Naive thymus-derived CD4-positive, alpha-beta T cell (primary cell): ENCODE measurements around the gene RGS19. TPM values are rescaled to one million over a fixed set of nuclear protein-coding genes. Genes with fewer than 3 reads are reported as not detected.

ENCODE experiments used
- ATAC-seq: fragments of 150-1000 bp; cut with Tn5 transposase; 2 replicates; pipeline ENCODE4 v1.10.0; 2021; ENCODE audit warnings: mild to moderate bottlenecking, moderate library complexity
- CTCF ChIA-PET: fragments of 350-600 bp; sonication (Branson Sonifier 250); formaldehyde crosslinking; loops from one replicate; lab custom pipeline; 2021; ENCODE audit warnings: antibody characterized with exemption; lab: Charles Lee
- POLR2A ChIA-PET: fragments of 350-600 bp; sonication (Branson Sonifier 250); formaldehyde crosslinking; loops from one replicate; lab custom pipeline; 2021; ENCODE audit warnings: antibody characterized with exemption, inconsistent platforms; lab: Charles Lee
- DNase-seq, 9 donors: peaks; one replicate each; pipeline versions ENCODE4 v3.0.0 to v3.0.0-alpha.2; 2020 to 2022; ENCODE audit warnings: mixed read lengths in 1 of 9
- H3K27ac ChIP-seq: one replicate; pipeline ENCODE4 v1.7.0; 2013; ENCODE audit warnings: mild to moderate bottlenecking, low read depth, low read length, moderate library complexity
- H3K27me3 ChIP-seq, 2 donors: one replicate each; pipeline ENCODE4 v1.7.0; 2013; ENCODE audit warnings: low read length in 2 of 2, mild to moderate bottlenecking in 2 of 2, moderate library complexity in 2 of 2; ENCODE audit not compliant: control insufficient read depth in 2 of 2, insufficient read depth in 2 of 2
- H3K36me3 ChIP-seq, 3 experiments: 1 replicate in 2 of 3; 2 replicates in 1 of 3; pipeline ENCODE4 v1.7.0; 2013; ENCODE audit warnings: low read length in 3 of 3, mild to moderate bottlenecking in 3 of 3, moderate library complexity in 1 of 3; ENCODE audit not compliant: insufficient read depth in 3 of 3, control insufficient read depth in 2 of 3
- H3K4me1 ChIP-seq, 2 donors: one replicate each; pipeline ENCODE4 v1.7.0; 2013; ENCODE audit warnings: low read length in 2 of 2, mild to moderate bottlenecking in 2 of 2, moderate library complexity in 1 of 2; ENCODE audit not compliant: control insufficient read depth in 2 of 2, insufficient read depth in 2 of 2
- H3K4me3 ChIP-seq: 2 replicates; pipeline ENCODE4 v1.7.0; 2013; ENCODE audit warnings: mild to moderate bottlenecking, low read length
- H3K9me3 ChIP-seq, 3 experiments: 1 replicate in 2 of 3; 2 replicates in 1 of 3; pipeline ENCODE4 v1.7.0; 2013; ENCODE audit warnings: low read length in 3 of 3; ENCODE audit not compliant: control insufficient read depth in 2 of 3
- H3K27ac Mint-ChIP-seq, 9 donors: one replicate each; pipeline ENCODE4 v1.8.0; 2020 to 2022; ENCODE audit warnings: mixed read lengths in 9 of 9, mild to moderate bottlenecking in 8 of 9, moderate library complexity in 5 of 9, inconsistent platforms in 2 of 9
- H3K27me3 Mint-ChIP-seq, 5 donors: one replicate each; pipeline ENCODE4 v1.8.0; 2021 to 2022; ENCODE audit warnings: mixed read lengths in 5 of 5, mild to moderate bottlenecking in 1 of 5
- H3K36me3 Mint-ChIP-seq, 5 donors: one replicate each; pipeline ENCODE4 v1.8.0; 2020 to 2022; ENCODE audit warnings: mixed read lengths in 5 of 5, mild to moderate bottlenecking in 3 of 5, inconsistent platforms in 1 of 5
- H3K4me1 Mint-ChIP-seq, 7 donors: one replicate each; pipeline ENCODE4 v1.8.0; 2020 to 2022; ENCODE audit warnings: mixed read lengths in 7 of 7, mild to moderate bottlenecking in 3 of 7, inconsistent platforms in 1 of 7
- H3K4me3 Mint-ChIP-seq, 10 donors: one replicate each; pipeline ENCODE4 v1.8.0; 2020 to 2022; ENCODE audit warnings: mild to moderate bottlenecking in 10 of 10, mixed read lengths in 10 of 10, moderate library complexity in 6 of 10, inconsistent platforms in 2 of 10
- H3K9me3 Mint-ChIP-seq, 11 donors: one replicate each; pipeline ENCODE4 v1.8.0; 2020 to 2022; ENCODE audit warnings: mixed read lengths in 11 of 11, mild to moderate bottlenecking in 4 of 11, inconsistent platforms in 1 of 11, moderate library complexity in 1 of 11
- intact Hi-C, 2 donors: fragments of 100-400 bp; cut with micrococcal nuclease; formaldehyde crosslinking; loops; one replicate each; pipeline ENCODE4 v1.15.1; 2023
- polyA plus RNA-seq, 2 donors: library from polyadenylated mRNA; unstranded; fragments of 300-500 nt; fragmentation: Illumina TruSeq; gene quantifications; one replicate each; pipeline ENCODE4 v1.2.3, GENCODE V29; 2021
- total RNA-seq, 6 experiments: library from RNA in 5 of 6; stranded (reverse) in 5 of 6; gene quantifications; 1 replicate in 5 of 6; 2 replicates in 1 of 6; pipeline ENCODE4 v1.2.3 and lab custom pipeline; 2021 to 2026

Gene RGS19
- total and polyA plus RNA-seq, 7 experiments from 2014 or later = 21.8 to 93.4 (median 55.2) TPM

GRCh38 chr20:64027981-64028685 lies 51.2 kb downstream of the RGS19 start:
- no peaks in the 10 kb centered on the region for H3K27me3 Mint-ChIP-seq
- Histone ChIP-seq H3K27ac (no peak overlapping the region), H3K4me1 (no peaks in the 10 kb centered on the region), H3K27me3 (no peaks in the 10 kb centered on the region), H3K4me3 (no peak overlapping the region), H3K36me3 (peaks cover 55 to 98% (median 70%) of the 10 kb centered on the region in 3 experiments), H3K9me3 (no peaks in the 10 kb centered on the region)
- ATAC-seq = no peak
- POLR2A ChIA-PET = interaction anchor here (1.0 to 2.1 kb wide), 2 partner anchors 8 to 85 kb away, joined by 3 to 6 read pairs; no protein-coding TSS in a partner anchor
- no peak overlapping the region for H3K4me3 Mint-ChIP-seq
- intact Hi-C loops = no loop called here
- DNase-seq = no peak
- peak overlapping the region in 1 of 9 donors; percentile 55 for H3K27ac Mint-ChIP-seq
- CTCF ChIA-PET = interaction anchor here (1.0 kb wide), 1 partner anchor 10 kb away, joined by 3 read pairs; no protein-coding TSS in a partner anchor
- peaks cover 0 to 5% (median 0%) of the 10 kb centered on the region in 7 donors for H3K4me1 Mint-ChIP-seq
- H3K9me3 Mint-ChIP-seq = no peaks in the 10 kb centered on the region
- peaks cover 0 to 59% (median 15%) of the 10 kb centered on the region in 5 donors for H3K36me3 Mint-ChIP-seq

GRCh38 chr20:64025826-64026412 lies 53.4 kb downstream of the RGS19 start:
- H3K27me3 Mint-ChIP-seq = no peaks in the 10 kb centered on the region
- no peaks in the 10 kb centered on the region for H3K27me3 ChIP-seq
- H3K36me3 Mint-ChIP-seq = peaks cover 0 to 75% (median 29%) of the 10 kb centered on the region in 5 donors
- no peak overlapping the region for H3K27ac Mint-ChIP-seq
- no peak overlapping the region for H3K4me3 ChIP-seq
- intact Hi-C loops = no loop called here
- peaks cover 62 to 100% (median 68%) of the 10 kb centered on the region in 3 experiments for H3K36me3 ChIP-seq
- ATAC-seq = no peak
- H3K27ac ChIP-seq = no peak overlapping the region
- H3K9me3 ChIP-seq = no peaks in the 10 kb centered on the region
- H3K4me1 Mint-ChIP-seq = peaks cover 0 to 9% (median 0%) of the 10 kb centered on the region in 7 donors
- H3K4me3 Mint-ChIP-seq = peak overlapping the region in 1 of 10 donors; percentile 21
- DNase-seq = no peak
- H3K9me3 Mint-ChIP-seq = no peaks in the 10 kb centered on the region
- CTCF ChIA-PET = no interaction called here
- POLR2A ChIA-PET = interaction anchor here (1.0 kb wide), 1 partner anchor 13 kb away, joined by 3 read pairs; no protein-coding TSS in a partner anchor
- no peaks in the 10 kb centered on the region for H3K4me1 ChIP-seq

- H3K27ac ChIP-seq = no peak overlapping the region
- intact Hi-C loops = no loop called here
- Mint-ChIP-seq H3K4me3 (peak overlapping the region in 1 of 10 donors; percentile 21), H3K9me3 (no peaks in the 10 kb centered on the region), H3K4me1 (peaks cover 0 to 6% (median 0%) of the 10 kb centered on the region in 7 donors), H3K27me3 (no peaks in the 10 kb centered on the region), H3K36me3 (peaks cover 0 to 72% (median 29%) of the 10 kb centered on the region in 5 donors), H3K27ac (peak overlapping the region in 1 of 9 donors; percentile 46)
- no peak overlapping the region for H3K4me3 ChIP-seq
- H3K9me3 ChIP-seq = no peaks in the 10 kb centered on the region
- CTCF ChIA-PET = no interaction called here
- POLR2A ChIA-PET = interaction anchor here (0.8 kb wide), 1 partner anchor 9 kb away, joined by 3 read pairs; no protein-coding TSS in a partner anchor
- ATAC-seq (no peak), DNase-seq (no peak)
- peaks cover 57 to 98% (median 64%) of the 10 kb centered on the region in 3 experiments for H3K36me3 ChIP-seq
- no peaks in the 10 kb centered on the region for H3K27me3 ChIP-seq
- no peaks in the 10 kb centered on the region for H3K4me1 ChIP-seq
These were observed 54.1 kb downstream of the RGS19 start for GRCh38 chr20:64025101-64025825.

GRCh38 chr20:64024141-64024990 lies 55.0 kb downstream of the RGS19 start:
- DNase-seq = no peak
- no peaks in the 10 kb centered on the region for H3K9me3 ChIP-seq
- H3K27ac Mint-ChIP-seq = peak overlapping the region in 1 of 9 donors; percentile 20
- H3K27me3 ChIP-seq = no peaks in the 10 kb centered on the region
- H3K4me1 Mint-ChIP-seq = peaks cover 0 to 12% (median 3%) of the 10 kb centered on the region in 7 donors
- POLR2A ChIA-PET = interaction anchor here (0.8 to 1.4 kb wide), 2 partner anchors 8 to 10 kb away, joined by 3 to 5 read pairs; no protein-coding TSS in a partner anchor
- peaks cover 52 to 98% (median 60%) of the 10 kb centered on the region in 3 experiments for H3K36me3 ChIP-seq
- H3K9me3 Mint-ChIP-seq = no peaks in the 10 kb centered on the region
- intact Hi-C loops = no loop called here
- H3K4me3 ChIP-seq = no peak overlapping the region
- no peak overlapping the region for H3K4me3 Mint-ChIP-seq
- CTCF ChIA-PET = no interaction called here
- peaks cover 0 to 70% (median 33%) of the 10 kb centered on the region in 5 donors for H3K36me3 Mint-ChIP-seq
- H3K27me3 Mint-ChIP-seq = no peaks in the 10 kb centered on the region
- no peak overlapping the region for H3K27ac ChIP-seq
- no peak for ATAC-seq
- H3K4me1 ChIP-seq = no peaks in the 10 kb centered on the region

DNA sequence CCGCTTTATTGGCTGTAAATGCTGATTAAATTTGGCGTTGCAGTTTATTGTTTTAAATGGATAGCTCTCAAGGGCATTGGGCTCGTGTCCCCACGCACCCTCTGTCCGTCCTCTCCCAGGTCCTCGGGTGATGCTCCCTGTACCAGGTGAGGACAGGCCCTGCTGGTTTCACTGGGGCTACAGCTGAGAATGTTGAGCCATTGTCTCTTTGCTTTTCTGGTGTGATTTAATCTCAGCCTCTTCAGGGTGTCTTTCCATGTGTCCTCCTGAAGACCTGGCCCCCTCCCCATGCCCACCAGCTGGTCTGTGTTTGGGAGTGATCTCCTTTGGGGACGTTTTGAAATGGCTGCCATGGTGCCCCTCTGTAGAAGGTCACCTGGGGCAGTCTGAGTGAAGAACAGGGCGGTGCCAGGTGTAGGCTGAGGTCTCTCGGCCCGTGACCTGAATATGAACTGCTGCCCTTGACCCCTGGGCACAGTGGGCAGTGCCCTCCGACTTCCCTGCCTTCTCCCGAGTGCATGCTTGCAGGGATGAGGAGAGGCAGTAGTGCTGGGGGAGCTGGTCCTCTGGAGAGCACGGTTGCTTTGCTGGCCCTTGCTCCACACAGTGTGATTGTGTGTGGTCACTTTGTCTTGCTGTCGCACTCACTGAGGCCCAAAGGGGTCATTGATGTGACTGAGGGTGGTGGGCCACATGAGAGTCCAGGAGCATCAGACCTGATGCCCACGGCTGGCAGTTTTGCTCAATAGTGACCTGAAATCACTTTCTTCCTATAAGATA lies 55.8 kb downstream of the RGS19 start:
- H3K27ac ChIP-seq = no peak overlapping the region
- no peaks in the 10 kb centered on the region for H3K9me3 ChIP-seq
- ATAC-seq (no peak), DNase-seq (no peak)
- no peaks in the 10 kb centered on the region for H3K27me3 ChIP-seq
- H3K4me3 ChIP-seq = no peak overlapping the region
- Mint-ChIP-seq H3K36me3 (peaks cover 4 to 73% (median 35%) of the 10 kb centered on the region in 5 donors), H3K9me3 (peaks cover 0 to 1% (median 0%) of the 10 kb centered on the region in 11 donors), H3K27me3 (no peaks in the 10 kb centered on the region), H3K27ac (peak overlapping the region in 3 of 9 donors; percentile 20 to 38 (median 28)), H3K4me1 (peaks cover 0 to 17% (median 3%) of the 10 kb centered on the region in 7 donors), H3K4me3 (no peak overlapping the region)
- ChIA-PET CTCF (no interaction called here), POLR2A (interaction anchor here (0.8 to 1.4 kb wide), 2 partner anchors 9 to 13 kb away, joined by 3 to 5 read pairs; no protein-coding TSS in a partner anchor)
- intact Hi-C loops = no loop called here
- no peaks in the 10 kb centered on the region for H3K4me1 ChIP-seq
- peaks cover 52 to 98% (median 60%) of the 10 kb centered on the region in 3 experiments for H3K36me3 ChIP-seq
